Measurements from ENCODE around the gene FRMD5.
"Not testable (repeated sequence)": the region's sequence is repeated elsewhere in the genome, so short reads cannot be mapped to it uniquely, and the experiment has no call there.

Gene FRMD5

DNA sequence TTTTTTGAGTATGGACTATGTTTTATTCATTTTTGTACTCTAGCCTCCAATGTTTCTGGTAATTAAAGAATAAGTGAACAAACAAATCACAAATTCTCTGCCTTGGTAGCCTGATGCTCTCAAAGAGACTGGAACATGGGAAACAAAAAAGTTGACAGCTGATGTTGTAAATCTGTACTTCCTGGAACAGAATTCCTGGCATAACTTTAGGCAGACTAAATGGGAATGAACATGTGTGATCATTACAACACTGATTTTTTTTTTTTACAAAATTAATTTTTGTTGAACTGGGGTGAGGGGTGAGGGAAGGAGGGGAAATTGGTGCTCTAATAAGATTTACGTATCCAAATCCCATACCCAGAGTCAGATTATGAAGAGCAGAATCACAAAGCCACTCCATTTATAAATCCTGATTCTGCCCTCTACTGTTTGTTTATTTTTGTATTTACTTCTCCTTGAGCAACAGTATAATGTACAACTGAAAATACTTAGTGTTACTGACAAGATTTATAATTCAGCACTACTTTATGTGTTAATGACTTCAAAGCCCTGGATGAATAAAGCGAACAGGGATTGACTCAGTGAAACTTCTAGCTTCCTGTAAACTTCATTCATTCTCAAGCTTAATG lies 165.0 kb downstream of the FRMD5 start:
- no peak for DNase-seq

- no peak for DNase-seq
These were observed 166.1 kb downstream of the FRMD5 start for GRCh38 chr15:44029003-44029402.

DNA sequence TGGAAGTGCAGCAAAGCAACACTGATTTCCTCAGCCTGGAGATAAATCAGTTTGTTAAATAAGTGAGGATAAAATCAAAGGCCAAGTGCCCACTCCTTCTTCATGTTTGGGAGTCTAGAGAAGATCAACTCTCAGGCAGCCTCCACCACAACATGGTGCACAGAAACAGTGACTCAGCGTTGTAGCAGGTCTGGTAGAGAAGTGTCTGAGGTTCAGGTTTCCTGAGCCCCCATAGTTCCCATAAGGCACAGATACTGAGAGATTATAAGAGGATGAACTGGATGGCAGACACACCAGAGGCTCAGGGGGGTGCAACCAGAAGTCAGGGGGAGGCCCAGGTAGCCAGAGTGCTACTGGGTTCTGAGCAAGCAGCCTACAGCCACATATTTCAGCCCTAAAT lies 166.7 kb downstream of the FRMD5 start:
- no peak for DNase-seq

GRCh38 chr15:44024155-44024554 lies 170.9 kb downstream of the FRMD5 start:
- no peak for DNase-seq

- DNase-seq, result no peak
These were observed 171.9 kb downstream of the FRMD5 start for GRCh38 chr15:44023176-44023575.

- no peak for DNase-seq
These were observed 176.9 kb downstream of the FRMD5 start for GRCh38 chr15:44018151-44018550.

DNA sequence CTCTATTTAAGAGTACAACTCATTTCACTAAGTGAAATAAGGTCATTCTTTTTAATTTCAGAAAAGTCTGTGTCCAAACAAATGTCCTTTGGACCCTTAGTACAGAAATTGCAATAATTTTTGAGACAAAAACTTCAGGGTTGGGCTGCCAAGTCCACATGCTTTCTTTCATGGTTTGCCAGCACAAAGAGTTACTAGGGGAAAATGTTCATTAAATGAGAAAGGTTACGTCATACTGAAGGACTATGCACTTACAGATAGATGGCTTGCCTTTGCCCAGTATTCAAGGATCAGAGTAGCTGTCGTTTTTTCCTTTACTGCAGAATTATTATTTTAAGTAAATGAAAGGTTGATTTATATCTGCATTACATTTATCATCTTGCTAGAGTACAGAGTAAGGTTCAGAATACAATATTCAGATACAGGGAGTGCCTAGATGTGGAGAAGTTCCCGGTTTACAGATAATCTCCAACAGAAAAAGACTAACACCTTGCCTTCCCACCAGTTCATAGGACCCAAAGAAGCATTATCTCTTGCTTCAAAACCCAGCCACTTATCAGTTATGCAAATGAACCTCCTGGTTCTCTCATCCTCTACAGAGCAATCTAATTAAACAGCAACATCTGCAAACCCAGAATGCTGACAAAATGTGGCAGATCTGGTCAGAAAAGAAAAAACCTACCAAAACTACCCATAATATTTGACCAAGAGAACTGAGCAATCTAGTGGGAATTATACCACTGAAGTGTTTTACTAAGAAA lies 179.3 kb downstream of the FRMD5 start:
- no peak for DNase-seq

DNA sequence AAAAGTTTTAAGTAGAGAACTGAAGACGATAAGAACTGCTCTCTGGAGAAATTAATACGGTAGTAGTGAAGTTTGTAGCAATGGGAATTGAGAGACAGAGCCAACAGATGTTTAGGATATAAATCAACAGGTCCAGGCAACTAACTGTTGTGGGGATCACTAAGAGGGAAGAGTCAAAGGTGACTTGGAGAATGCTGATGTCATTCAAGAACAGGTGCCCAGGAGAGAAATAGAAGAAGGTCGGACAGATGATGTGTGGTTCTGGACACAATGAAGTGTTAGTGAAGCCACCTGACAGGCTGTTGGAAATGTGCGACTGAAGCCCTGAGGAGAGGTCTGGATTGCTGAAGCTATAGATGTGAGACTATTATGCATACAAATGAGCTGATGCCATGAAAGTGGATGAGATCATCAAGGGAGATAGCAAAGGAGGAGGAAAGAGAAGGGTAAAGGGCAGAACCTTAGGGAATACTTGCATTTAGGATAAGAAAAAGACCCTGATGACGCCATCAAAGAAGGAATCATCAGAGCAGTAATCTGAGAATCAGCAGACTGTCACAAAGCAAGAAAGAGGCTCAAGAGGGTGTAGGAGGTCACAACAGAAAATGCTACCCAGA lies 183.7 kb downstream of the FRMD5 start:
- no peak for DNase-seq

- no peak for DNase-seq
These were observed 185.0 kb downstream of the FRMD5 start for GRCh38 chr15:44010089-44010488.

GRCh38 chr15:44009038-44009437 lies 186.0 kb downstream of the FRMD5 start:
- DNase-seq, result no peak

DNA sequence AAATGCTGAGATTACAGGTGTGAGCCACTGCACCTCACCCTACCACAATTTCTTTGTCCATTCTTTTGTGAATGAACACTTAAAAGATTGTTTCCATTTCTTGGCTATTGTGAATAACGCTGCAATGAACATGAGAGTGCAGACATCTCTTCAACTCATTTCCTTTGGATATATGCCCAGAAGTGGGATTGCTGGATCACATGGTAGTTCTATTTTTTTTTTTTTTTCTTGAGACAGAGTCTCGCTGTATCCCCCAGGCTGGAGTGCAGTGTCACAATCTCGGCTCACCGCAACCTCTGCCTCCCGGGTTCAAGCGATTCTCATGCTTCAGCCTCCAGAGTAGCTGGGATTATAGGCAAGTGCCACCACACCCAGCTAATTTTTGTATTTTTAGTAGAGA lies 194.8 kb downstream of the FRMD5 start:
- DNase-seq, result not testable (repeated sequence)

DNA sequence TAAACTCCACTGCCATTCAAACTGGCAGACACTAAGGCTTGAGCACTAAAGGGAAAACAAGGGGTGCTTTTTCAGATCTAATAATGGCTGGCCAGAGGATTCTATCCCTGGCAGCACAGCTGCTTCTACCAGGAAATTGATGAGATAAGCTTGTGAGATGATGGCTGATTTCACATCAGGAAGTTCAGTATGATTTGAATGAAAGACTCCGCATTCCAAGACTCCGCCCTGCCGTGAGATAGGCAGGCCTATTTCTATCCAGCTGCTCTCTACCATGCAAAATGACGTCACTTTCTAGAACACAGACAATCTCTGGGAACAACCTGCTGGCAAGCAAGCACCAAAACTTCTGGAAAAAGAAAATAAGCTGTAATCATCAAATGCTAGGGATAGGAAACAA lies 196.5 kb downstream of the FRMD5 start:
- no peak for DNase-seq

DNA sequence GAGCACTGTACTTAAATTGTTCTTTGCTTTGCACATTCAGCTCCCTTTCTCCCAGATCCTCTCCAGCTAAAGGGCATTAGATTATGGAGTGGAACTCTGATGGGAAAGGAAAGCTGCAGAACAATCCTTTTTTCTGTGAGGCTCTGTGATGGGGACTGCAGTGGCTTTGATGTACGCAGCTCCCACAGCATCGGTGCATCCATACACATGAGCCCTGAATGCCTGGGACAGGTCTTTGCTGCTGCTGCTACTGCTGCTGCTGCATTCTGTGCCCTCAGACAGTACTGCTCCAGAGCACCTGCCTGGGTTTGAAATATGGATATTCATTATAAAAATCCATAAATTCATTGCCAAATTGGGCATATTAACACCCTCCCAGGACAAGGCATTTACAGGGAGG lies 203.9 kb downstream of the FRMD5 start:
- no peak for DNase-seq

- DNase-seq, result no peak
These were observed 205.1 kb downstream of the FRMD5 start for GRCh38 chr15:43989938-43990337.

DNA sequence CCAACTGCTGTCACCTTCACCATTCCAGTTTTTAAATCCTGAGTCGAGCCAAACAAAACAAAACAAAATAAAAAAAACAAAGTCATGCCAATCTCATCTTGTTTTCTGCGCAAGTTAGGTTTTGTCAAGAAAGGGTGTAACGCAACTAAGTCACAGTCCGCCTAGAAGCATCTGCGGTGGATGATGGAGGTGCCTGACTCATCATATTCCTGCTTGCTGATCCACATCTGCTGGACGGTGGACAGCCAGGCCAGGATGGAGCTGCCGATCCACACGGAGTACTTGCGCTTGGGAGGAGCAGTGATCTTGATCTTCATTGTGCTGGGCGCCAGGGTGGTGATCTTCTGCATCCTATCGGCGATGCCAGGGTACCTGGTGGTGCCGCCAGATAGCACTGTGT lies 206.2 kb downstream of the FRMD5 start:
- no peak for DNase-seq

DNA sequence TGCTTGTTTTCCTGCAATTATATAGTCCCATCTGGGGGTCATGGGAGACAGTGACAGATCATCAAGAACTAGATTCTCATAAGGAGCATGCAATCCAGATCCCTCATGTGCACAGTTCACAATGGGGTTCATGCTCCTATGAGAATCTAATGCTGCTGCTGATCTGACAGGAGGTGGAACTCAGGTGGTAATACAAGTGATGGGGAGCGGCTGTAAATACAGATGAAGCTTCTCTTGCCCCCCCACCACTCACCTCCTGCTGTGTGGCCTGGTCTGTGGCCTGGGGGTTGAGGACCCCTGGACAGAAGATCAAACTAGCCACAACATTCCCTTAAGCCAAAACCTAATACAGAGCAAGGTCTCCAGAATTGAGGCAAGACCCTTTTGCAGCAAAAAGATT lies 207.1 kb downstream of the FRMD5 start:
- no peak for DNase-seq

DNA sequence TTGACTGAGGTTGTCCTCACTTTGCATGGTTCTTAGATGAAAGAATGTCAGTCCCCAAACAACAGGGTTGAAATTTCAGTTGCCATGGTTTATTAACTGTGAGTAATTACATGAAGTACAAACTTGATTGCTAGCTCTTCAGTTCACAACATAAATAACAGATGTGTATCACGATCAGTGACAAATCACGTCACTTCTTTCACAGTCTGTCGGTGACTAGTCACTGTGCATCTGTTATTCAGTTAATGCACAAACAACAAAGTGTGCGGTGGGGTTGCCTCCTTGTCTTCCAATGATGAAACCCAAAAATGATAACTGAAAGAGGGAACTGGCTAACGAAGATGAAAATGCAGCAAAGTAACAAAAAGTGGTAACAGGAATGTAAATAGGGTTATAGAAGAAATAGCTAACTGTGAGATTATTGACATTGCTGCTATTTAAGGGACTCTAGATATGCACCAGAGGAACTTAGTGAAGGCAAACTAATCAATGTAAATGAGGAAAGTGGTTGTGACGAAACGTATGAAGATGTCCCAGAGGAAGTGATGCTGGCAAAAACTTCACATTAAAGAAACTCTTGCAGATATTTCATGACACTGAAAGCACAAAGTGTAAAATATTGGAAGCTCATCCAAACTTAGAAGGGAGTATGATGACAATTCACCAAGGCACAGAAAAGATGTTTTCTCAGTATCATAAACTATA lies 208.9 kb downstream of the FRMD5 start:
- DNase-seq, result no peak

DNA sequence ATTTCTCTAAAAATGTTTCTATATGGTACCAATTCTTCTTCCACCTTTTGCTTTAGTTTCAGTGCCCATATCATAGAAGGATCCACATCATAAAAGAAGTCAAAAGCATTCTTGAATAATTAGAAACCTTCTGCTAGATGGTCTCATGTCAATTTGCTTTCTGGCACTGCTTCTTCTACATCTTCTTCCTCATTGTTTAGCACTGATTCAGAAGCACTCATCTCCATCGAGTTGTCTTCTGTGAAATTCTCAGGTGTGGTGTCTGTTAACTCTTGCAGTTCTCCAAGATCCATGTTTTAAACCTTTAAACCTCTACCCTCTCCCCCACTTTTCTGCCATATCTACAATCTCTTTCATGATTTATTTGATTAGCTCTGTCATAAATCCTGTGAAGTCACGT lies 213.5 kb downstream of the FRMD5 start:
- no peak for DNase-seq

- peak in 3 of 5 experiments; percentile 5 to 51 (median 39) for DNase-seq
These were observed 217.8 kb downstream of the FRMD5 start for GRCh38 chr15:43977072-43977884.

- DNase-seq, result no peak
These were observed 219.3 kb downstream of the FRMD5 start for GRCh38 chr15:43975770-43976169.

- DNase-seq, result no peak
These were observed 219.7 kb downstream of the FRMD5 start for GRCh38 chr15:43975326-43975725.

GRCh38 chr15:43974852-43975251 lies 220.2 kb downstream of the FRMD5 start:
- DNase-seq, result no peak

All from T-helper 2 cell (primary cell).